SK-N-SH treated with all-trans-retinoic acid at 6 μM for 48 hours (cell line): ENCODE data around the gene CA9.

Experiments
- ATAC-seq: fragments of 200-7000 bp; cut with Tn5 transposase; 3 replicates; pipeline ENCODE4 v1.9.1; 2020; ENCODE audit warnings: mild to moderate bottlenecking, moderate library complexity
- BACH2 ChIP-seq: fragments of 250-450 bp; sonication (Bioruptor Pico); IDR thresholded peaks from 2 replicates; pipeline ENCODE4 v1.9.0; 2021; ENCODE audit warnings: mild to moderate bottlenecking, borderline replicate concordance
- CSDC2 ChIP-seq: fragments of 250-450 bp; sonication (Bioruptor Pico); IDR thresholded peaks from 2 replicates; pipeline ENCODE4 v1.5.0; 2020; ENCODE audit warnings: mild to moderate bottlenecking, moderate library complexity
- ESRRG ChIP-seq: fragments of 250-450 bp; sonication (Bioruptor Pico); IDR thresholded peaks from 2 replicates; pipeline ENCODE4 v1.6.1; 2021; ENCODE audit warnings: mild to moderate bottlenecking
- ISL1 ChIP-seq: fragments of 250-450 bp; sonication (Bioruptor Pico); IDR thresholded peaks from 2 replicates; pipeline ENCODE4 v2.1.2; 2022; ENCODE audit warnings: mild to moderate bottlenecking, moderate library complexity
- PPARA ChIP-seq: fragments of 250-450 bp; sonication (Bioruptor Pico); IDR thresholded peaks from 2 replicates; pipeline ENCODE4 v1.5.0; 2020; ENCODE audit warnings: mild to moderate bottlenecking, borderline replicate concordance
- RARB ChIP-seq: fragments of 250-450 bp; sonication (Bioruptor Pico); IDR thresholded peaks from 2 replicates; pipeline ENCODE4 v1.8.0; 2021; ENCODE audit warnings: mild to moderate bottlenecking, moderate library complexity
- SNAI2 ChIP-seq: fragments of 250-450 bp; sonication (Bioruptor Pico); IDR thresholded peaks from 2 replicates; pipeline ENCODE4 v1.5.0; 2020; ENCODE audit warnings: mild to moderate bottlenecking, moderate library complexity
- TCF4 ChIP-seq: fragments of 250-450 bp; sonication (Bioruptor Pico); IDR thresholded peaks from 2 replicates; pipeline ENCODE4 v1.8.0; 2021; ENCODE audit warnings: mild to moderate bottlenecking, moderate library complexity, borderline replicate concordance
- ZC3H10 ChIP-seq: fragments of 250-450 bp; sonication (Bioruptor Pico); IDR thresholded peaks from 2 replicates; pipeline ENCODE4 v1.5.1; 2021; ENCODE audit warnings: mild to moderate bottlenecking, moderate library complexity
- ZFP3 ChIP-seq: fragments of 250-450 bp; sonication (Bioruptor Pico); IDR thresholded peaks from 2 replicates; pipeline ENCODE4 v1.5.0; 2020; ENCODE audit warnings: mild to moderate bottlenecking, moderate library complexity
- ZFP30 ChIP-seq: fragments of 450-650 bp; formaldehyde crosslinking; IDR thresholded peaks from 2 replicates; pipeline ENCODE4 v1.5.0; 2022; ENCODE audit warnings: mild to moderate bottlenecking, moderate library complexity
- ZNF565 ChIP-seq: fragments of 450-650 bp; formaldehyde crosslinking; conservative IDR thresholded peaks from 2 replicates; pipeline ENCODE4 v1.5.0; 2020; ENCODE audit warnings: low read depth, mild to moderate bottlenecking, moderate library complexity
- ZNF70 ChIP-seq: fragments of 450-650 bp; formaldehyde crosslinking; IDR thresholded peaks from 2 replicates; pipeline ENCODE4 v1.5.0; 2020; ENCODE audit warnings: mild to moderate bottlenecking, moderate library complexity
- ZNF8 ChIP-seq: fragments of 450-650 bp; formaldehyde crosslinking; IDR thresholded peaks from 2 replicates; pipeline ENCODE4 v1.5.0; 2020; ENCODE audit warnings: mild to moderate bottlenecking, moderate library complexity
- TF ChIP-seq, protein P1 (sequence below): fragments of 250-450 bp; sonication (Bioruptor Pico); IDR thresholded peaks from 2 replicates; pipeline ENCODE4 v1.8.0; 2020; ENCODE audit warnings: mild to moderate bottlenecking, moderate library complexity, borderline replicate concordance
- TF ChIP-seq, protein P2 (sequence below): fragments of 250-450 bp; sonication (Bioruptor Pico); IDR thresholded peaks from 2 replicates; pipeline ENCODE4 v1.5.0; 2020; ENCODE audit warnings: mild to moderate bottlenecking, moderate library complexity
- TF ChIP-seq, protein P3 (sequence below): fragments of 250-450 bp; sonication (Bioruptor Pico); IDR thresholded peaks from 2 replicates; pipeline ENCODE4 v1.8.0; 2021; ENCODE audit warnings: low read depth, mild to moderate bottlenecking, moderate library complexity, borderline replicate concordance
- TF ChIP-seq, protein P4 (sequence below): fragments of 250-450 bp; sonication (Bioruptor Pico); IDR thresholded peaks from 2 replicates; pipeline ENCODE4 v1.5.1; 2020; ENCODE audit warnings: low read depth, mild to moderate bottlenecking, moderate library complexity
- TF ChIP-seq, protein P5 (sequence below): fragments of 250-450 bp; sonication (Bioruptor Pico); IDR thresholded peaks from 2 replicates; pipeline ENCODE4 v1.5.1; 2021; ENCODE audit warnings: mild to moderate bottlenecking, moderate library complexity

The CA9 gene

DNA sequence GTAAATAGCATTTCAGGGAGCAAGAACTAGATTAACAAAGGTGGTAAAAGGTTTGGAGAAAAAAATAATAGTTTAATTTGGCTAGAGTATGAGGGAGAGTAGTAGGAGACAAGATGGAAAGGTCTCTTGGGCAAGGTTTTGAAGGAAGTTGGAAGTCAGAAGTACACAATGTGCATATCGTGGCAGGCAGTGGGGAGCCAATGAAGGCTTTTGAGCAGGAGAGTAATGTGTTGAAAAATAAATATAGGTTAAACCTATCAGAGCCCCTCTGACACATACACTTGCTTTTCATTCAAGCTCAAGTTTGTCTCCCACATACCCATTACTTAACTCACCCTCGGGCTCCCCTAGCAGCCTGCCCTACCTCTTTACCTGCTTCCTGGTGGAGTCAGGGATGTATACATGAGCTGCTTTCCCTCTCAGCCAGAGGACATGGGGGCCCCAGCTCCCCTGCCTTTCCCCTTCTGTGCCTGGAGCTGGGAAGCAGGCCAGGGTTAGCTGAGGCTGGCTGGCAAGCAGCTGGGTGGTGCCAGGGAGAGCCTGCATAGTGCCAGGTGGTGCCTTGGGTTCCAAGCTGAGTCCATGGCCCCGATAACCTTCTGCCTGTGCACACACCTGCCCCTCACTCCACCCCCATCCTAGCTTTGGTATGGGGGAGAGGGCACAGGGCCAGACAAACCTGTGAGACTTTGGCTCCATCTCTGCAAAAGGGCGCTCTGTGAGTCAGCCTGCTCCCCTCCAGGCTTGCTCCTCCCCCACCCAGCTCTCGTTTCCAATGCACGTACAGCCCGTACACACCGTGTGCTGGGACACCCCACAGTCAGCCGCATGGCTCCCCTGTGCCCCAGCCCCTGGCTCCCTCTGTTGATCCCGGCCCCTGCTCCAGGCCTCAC lies at the start of gene CA9:
Gene CA9 (plus strand): TSS at position 797 of the 893 bp plus-strand sequence. CDS start 32 bp downstream, at position 829.
- peak; percentile 51 for ATAC-seq
- TF ChIP-seq, protein P1, sequence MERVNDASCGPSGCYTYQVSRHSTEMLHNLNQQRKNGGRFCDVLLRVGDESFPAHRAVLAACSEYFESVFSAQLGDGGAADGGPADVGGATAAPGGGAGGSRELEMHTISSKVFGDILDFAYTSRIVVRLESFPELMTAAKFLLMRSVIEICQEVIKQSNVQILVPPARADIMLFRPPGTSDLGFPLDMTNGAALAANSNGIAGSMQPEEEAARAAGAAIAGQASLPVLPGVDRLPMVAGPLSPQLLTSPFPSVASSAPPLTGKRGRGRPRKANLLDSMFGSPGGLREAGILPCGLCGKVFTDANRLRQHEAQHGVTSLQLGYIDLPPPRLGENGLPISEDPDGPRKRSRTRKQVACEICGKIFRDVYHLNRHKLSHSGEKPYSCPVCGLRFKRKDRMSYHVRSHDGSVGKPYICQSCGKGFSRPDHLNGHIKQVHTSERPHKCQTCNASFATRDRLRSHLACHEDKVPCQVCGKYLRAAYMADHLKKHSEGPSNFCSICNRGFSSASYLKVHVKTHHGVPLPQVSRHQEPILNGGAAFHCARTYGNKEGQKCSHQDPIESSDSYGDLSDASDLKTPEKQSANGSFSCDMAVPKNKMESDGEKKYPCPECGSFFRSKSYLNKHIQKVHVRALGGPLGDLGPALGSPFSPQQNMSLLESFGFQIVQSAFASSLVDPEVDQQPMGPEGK (CRISPR knock-in tag), result no peak
- TF ChIP-seq ZNF70 (CRISPR knock-in tag), result no peak
- TF ChIP-seq SNAI2 (CRISPR knock-in tag), result no peak
- TF ChIP-seq TCF4 (CRISPR knock-in tag), result no peak
- TF ChIP-seq ZNF8, result no peak
- TF ChIP-seq ISL1, result no peak

DNA sequence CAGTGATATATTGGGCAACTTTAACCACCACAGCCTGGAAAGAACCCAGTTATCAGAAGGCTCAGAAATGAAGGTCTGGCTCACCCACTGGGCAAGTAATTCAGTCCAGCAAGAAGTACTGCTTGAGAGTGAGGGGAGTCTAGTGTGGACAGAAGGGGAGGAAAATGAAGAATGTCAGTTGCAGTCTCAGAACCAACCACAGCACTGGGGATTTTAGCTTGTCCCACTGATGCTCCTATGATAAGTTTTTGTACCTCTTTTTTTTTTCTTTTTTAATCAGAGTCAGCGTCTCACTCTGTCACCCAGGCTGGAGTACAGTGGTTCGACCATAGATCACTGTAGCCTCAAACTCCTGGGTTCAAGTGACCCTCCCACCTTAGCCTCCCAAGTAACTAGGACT lies 46.2 kb upstream of the CA9 start:
- TF ChIP-seq, protein P2, sequence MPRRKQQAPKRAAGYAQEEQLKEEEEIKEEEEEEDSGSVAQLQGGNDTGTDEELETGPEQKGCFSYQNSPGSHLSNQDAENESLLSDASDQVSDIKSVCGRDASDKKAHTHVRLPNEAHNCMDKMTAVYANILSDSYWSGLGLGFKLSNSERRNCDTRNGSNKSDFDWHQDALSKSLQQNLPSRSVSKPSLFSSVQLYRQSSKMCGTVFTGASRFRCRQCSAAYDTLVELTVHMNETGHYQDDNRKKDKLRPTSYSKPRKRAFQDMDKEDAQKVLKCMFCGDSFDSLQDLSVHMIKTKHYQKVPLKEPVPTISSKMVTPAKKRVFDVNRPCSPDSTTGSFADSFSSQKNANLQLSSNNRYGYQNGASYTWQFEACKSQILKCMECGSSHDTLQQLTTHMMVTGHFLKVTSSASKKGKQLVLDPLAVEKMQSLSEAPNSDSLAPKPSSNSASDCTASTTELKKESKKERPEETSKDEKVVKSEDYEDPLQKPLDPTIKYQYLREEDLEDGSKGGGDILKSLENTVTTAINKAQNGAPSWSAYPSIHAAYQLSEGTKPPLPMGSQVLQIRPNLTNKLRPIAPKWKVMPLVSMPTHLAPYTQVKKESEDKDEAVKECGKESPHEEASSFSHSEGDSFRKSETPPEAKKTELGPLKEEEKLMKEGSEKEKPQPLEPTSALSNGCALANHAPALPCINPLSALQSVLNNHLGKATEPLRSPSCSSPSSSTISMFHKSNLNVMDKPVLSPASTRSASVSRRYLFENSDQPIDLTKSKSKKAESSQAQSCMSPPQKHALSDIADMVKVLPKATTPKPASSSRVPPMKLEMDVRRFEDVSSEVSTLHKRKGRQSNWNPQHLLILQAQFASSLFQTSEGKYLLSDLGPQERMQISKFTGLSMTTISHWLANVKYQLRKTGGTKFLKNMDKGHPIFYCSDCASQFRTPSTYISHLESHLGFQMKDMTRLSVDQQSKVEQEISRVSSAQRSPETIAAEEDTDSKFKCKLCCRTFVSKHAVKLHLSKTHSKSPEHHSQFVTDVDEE (CRISPR knock-in tag), result no peak
- no peak for TF ChIP-seq ZC3H10 (CRISPR knock-in tag)
- no peak for TF ChIP-seq ZNF565 (CRISPR knock-in tag)
- TF ChIP-seq ZNF8, result no peak
- no peak for TF ChIP-seq BACH2 (CRISPR knock-in tag)
- no peak for TF ChIP-seq SNAI2 (CRISPR knock-in tag)
- TF ChIP-seq, protein P3, sequence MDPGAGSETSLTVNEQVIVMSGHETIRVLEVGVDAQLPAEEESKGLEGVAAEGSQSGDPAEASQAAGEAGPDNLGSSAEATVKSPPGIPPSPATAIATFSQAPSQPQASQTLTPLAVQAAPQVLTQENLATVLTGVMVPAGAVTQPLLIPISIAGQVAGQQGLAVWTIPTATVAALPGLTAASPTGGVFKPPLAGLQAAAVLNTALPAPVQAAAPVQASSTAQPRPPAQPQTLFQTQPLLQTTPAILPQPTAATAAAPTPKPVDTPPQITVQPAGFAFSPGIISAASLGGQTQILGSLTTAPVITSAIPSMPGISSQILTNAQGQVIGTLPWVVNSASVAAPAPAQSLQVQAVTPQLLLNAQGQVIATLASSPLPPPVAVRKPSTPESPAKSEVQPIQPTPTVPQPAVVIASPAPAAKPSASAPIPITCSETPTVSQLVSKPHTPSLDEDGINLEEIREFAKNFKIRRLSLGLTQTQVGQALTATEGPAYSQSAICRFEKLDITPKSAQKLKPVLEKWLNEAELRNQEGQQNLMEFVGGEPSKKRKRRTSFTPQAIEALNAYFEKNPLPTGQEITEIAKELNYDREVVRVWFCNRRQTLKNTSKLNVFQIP (CRISPR knock-in tag), result no peak
- no peak for TF ChIP-seq TCF4 (CRISPR knock-in tag)
- TF ChIP-seq ZFP30, result no peak
- TF ChIP-seq, protein P1 (CRISPR knock-in tag), result no peak
- TF ChIP-seq, protein P4, sequence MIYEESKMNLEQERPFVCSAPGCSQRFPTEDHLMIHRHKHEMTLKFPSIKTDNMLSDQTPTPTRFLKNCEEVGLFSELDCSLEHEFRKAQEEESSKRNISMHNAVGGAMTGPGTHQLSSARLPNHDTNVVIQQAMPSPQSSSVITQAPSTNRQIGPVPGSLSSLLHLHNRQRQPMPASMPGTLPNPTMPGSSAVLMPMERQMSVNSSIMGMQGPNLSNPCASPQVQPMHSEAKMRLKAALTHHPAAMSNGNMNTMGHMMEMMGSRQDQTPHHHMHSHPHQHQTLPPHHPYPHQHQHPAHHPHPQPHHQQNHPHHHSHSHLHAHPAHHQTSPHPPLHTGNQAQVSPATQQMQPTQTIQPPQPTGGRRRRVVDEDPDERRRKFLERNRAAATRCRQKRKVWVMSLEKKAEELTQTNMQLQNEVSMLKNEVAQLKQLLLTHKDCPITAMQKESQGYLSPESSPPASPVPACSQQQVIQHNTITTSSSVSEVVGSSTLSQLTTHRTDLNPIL (CRISPR knock-in tag), result no peak
- TF ChIP-seq CSDC2 (CRISPR knock-in tag), result no peak
- TF ChIP-seq, protein P5, sequence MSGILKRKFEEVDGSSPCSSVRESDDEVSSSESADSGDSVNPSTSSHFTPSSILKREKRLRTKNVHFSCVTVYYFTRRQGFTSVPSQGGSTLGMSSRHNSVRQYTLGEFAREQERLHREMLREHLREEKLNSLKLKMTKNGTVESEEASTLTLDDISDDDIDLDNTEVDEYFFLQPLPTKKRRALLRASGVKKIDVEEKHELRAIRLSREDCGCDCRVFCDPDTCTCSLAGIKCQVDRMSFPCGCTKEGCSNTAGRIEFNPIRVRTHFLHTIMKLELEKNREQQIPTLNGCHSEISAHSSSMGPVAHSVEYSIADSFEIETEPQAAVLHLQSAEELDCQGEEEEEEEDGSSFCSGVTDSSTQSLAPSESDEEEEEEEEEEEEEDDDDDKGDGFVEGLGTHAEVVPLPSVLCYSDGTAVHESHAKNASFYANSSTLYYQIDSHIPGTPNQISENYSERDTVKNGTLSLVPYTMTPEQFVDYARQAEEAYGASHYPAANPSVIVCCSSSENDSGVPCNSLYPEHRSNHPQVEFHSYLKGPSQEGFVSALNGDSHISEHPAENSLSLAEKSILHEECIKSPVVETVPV (CRISPR knock-in tag), result no peak
- no peak for TF ChIP-seq RARB (CRISPR knock-in tag)

DNA sequence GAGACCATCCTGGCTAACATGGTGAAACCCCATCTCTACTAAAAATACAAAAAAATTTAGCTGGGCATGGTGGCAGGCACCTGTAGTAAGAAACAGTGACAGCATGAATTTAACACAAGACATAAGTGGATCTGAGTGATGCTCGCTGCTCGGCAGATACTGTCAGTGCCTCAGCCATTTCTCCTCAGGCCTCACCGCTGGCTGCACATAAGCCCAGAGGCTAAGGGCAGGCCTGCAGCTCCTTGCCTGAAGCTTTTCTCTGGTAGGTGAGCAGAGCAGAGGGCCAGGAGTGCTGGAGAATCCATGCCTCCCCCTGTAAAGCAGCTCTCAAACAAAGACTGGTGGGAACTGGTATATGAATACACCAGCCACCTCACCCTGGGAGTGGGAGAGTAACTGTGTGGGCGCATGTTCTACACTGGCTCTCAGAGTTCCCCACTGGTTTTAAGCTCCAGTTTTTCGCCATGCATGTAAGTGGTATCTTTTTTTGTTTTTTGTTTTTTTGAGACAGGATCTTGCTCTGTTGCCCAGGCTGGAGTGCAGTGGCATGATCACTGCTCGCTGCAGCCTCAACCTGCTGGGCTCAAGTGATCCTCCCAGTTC lies 45.2 kb upstream of the CA9 start:
- no peak for ATAC-seq
- TF ChIP-seq TCF4 (CRISPR knock-in tag), result no peak
- TF ChIP-seq, protein P2 (CRISPR knock-in tag), result no peak
- no peak for TF ChIP-seq ZC3H10 (CRISPR knock-in tag)
- no peak for TF ChIP-seq ZNF8
- TF ChIP-seq SNAI2 (CRISPR knock-in tag), result no peak
- no peak for TF ChIP-seq PPARA (CRISPR knock-in tag)
- TF ChIP-seq ZFP3 (CRISPR knock-in tag), result no peak
- TF ChIP-seq CSDC2 (CRISPR knock-in tag), result no peak
- no peak for TF ChIP-seq ESRRG (CRISPR knock-in tag)
- no peak for TF ChIP-seq RARB (CRISPR knock-in tag)
- TF ChIP-seq, protein P5 (CRISPR knock-in tag), result no peak

More for the DNA sequence above, 46.2 kb upstream of the CA9 start:
- no peak for ATAC-seq
